Measurements from ENCODE around the gene MT1F. TPM values are rescaled to one million over a fixed set of nuclear protein-coding genes. Genes with fewer than 3 reads are reported as not detected.
A peak's percentile ranks its signal among the peaks of the same experiment; 100 is the strongest.

MT1F gene
- total RNA-seq, 4 donors from 2014 or later: 3.2 TPM; not detected in 3

DNA sequence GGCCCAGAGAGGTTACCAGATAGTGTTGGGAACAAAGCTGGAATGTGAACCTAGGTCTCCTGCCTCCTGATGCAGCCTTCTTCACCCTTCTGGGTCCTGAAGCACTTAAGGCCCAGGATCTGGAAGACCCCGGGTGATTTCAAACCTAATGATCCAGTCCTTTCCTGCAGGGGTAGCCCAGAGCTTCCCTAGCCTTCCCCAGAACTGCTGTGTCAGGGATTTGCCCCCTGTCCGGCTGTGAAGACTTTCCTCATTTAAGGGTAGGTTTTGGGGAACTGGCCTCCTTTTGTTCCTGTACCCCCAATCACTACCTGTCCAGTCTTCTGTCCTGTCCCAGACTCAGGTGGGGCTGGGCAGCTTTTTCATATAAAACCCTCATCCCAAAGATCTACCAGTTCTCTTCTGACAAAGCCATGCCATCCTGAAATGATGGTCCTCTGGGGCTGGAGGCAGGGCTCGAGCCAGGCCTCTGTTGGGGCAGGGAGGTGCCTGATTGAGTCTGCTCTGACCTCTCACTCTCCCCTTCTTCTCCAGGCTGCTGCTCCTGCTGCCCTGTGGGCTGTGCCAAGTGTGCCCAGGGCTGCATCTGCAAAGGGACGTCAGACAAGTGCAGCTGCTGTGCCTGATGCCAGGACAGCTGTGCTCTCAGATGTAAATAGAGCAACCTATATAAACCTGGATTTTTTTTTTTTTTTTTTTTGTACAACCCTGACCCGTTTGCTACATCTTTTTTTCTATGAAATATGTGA is 25.8 kb downstream of the MT1F start:
- no peaks in the 10 kb centered on the region for H3K27me3 ChIP-seq
- H3K9me3 ChIP-seq: no peaks in the 10 kb centered on the region
- ATAC-seq: no peak
- H3K27ac ChIP-seq: peak overlapping the region; percentile 89 to 94 (median 91)
- peak in 1 of 2 donors; percentile 81 for DNase-seq
- peak overlapping the region; percentile 66 to 83 (median 78) for H3K4me3 ChIP-seq
- no peaks in the 10 kb centered on the region for H3K36me3 ChIP-seq
- intact Hi-C loops (cut with DNase I; ENCODE audit: low total_unique reads) (loop anchor here (2.0 to 5.0 kb wide), 4 partner anchors 203 to 379 kb away; partner anchors contain the start of gene HERPUD1), in situ Hi-C loops (cut with MboI; ENCODE audit: low sequenced_read_pairs in 4 of 4) (loop anchor here in 3 of 4 donors (5.0 to 25.0 kb wide), 2 partner anchors 76 to 271 kb away; partner anchors contain the start of gene MT2A (in 2 of the 3))
- TF ChIP-seq, protein P1, sequence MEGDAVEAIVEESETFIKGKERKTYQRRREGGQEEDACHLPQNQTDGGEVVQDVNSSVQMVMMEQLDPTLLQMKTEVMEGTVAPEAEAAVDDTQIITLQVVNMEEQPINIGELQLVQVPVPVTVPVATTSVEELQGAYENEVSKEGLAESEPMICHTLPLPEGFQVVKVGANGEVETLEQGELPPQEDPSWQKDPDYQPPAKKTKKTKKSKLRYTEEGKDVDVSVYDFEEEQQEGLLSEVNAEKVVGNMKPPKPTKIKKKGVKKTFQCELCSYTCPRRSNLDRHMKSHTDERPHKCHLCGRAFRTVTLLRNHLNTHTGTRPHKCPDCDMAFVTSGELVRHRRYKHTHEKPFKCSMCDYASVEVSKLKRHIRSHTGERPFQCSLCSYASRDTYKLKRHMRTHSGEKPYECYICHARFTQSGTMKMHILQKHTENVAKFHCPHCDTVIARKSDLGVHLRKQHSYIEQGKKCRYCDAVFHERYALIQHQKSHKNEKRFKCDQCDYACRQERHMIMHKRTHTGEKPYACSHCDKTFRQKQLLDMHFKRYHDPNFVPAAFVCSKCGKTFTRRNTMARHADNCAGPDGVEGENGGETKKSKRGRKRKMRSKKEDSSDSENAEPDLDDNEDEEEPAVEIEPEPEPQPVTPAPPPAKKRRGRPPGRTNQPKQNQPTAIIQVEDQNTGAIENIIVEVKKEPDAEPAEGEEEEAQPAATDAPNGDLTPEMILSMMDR (IDR thresholded peaks at IDR 0.05 in 4 of 5, conservative IDR thresholded peaks at IDR 0.05 in 1 of 5): peak in 1 of 5 experiments; percentile 5
- peak in 1 of 2 donors; percentile 57 for TF ChIP-seq POLR2A (IDR thresholded peaks at IDR 0.05)
- H3K4me1 ChIP-seq: peaks cover 45 to 46% of the 10 kb centered on the region in 2 donors

DNA sequence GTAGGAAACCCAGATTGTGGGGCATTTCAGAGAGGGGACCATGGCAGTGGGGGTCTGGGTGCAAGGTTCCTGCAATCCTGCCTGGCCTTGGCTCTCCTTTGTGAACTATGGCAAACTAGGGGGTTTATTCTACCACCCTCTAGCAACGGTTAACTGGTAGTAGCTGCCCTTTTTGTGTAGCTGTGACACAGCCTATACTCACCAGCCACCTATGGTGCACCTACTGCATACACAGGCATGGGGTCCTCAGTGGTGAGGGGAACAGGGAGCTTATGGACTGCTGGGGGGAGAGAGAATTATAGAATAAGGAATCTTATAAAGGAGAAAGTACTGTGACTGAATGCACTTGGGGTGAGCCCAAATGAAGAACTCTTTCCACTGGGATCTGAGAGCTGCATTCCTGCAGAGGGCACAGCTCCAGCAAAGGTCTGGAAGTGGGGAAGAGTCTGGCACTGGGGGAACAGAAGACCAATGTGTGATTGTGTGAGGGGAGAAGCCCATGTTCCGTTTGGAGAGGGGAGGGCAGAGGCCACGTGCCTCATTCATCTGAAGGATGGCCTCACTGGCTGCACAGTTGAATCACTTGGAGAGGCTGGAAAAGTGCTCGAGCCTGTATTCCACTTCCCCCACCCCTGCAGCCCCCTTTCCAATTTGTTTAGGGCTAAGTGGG is 26.6 kb downstream of the MT1F start:
- Histone ChIP-seq H3K36me3 (no peaks in the 10 kb centered on the region), H3K27ac (peak overlapping the region; percentile 89 to 94 (median 91)), H3K27me3 (no peaks in the 10 kb centered on the region), H3K4me1 (peaks cover 37 to 41% of the 10 kb centered on the region in 2 donors), H3K4me3 (peak overlapping the region; percentile 66 to 83 (median 78)), H3K9me3 (no peaks in the 10 kb centered on the region)
- intact Hi-C loops (cut with DNase I; ENCODE audit: low total_unique reads) (loop anchor here (5.0 kb wide), 3 partner anchors 248 to 378 kb away; partner anchors contain the start of gene HERPUD1), in situ Hi-C loops (cut with MboI; ENCODE audit: low sequenced_read_pairs in 4 of 4) (loop anchor here in 3 of 4 donors (5.0 to 25.0 kb wide), 2 partner anchors 77 to 272 kb away; partner anchors contain the start of gene MT2A (in 2 of the 3))
- DNase-seq (peak; percentile 48 to 87), ATAC-seq (peak; percentile 1 to 18)
- TF ChIP-seq POLR2A (IDR thresholded peaks at IDR 0.05): peak in 1 of 2 donors; percentile 55
- TF ChIP-seq, protein P1 (IDR thresholded peaks at IDR 0.05 in 4 of 5, conservative IDR thresholded peaks at IDR 0.05 in 1 of 5): no peak

DNA sequence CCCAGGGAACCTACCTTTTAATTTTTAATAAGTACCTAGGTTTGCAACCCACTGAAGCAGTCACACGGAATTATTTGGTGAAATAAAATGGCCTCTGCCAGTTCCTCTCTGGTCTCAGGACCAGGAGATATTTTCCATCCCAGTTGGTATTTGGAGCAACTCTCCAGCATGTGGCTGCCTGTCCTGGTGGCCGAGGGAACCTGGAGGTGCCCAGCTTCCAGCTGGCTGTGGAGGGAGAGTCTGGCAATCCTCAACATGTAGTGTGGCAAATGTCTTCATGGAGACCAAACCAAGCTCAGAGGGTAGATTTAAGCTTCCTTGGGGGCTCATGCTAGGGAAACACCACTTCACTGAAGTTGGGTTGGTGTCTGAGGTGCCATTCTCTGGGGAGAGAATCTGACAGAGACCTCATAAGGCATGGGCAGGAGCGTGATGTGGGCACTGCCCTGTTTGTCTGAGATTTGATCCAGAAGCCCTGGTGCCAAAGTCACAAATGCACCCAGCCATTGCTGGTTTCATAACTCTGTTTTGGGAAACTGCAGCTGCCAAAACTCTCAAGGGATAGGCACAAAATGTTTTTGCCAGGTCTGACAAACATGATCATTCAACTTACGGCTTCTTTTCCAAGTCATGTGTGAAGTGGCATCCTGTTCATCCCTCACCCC is 27.3 kb downstream of the MT1F start:
- H3K27me3 ChIP-seq: no peaks in the 10 kb centered on the region
- in situ Hi-C loops (cut with MboI; ENCODE audit: low sequenced_read_pairs in 4 of 4): loop anchor here in 3 of 4 donors (5.0 to 25.0 kb wide), 2 partner anchors 78 to 273 kb away; partner anchors contain the start of gene MT2A (in 2 of the 3)
- ATAC-seq (peak; percentile 51 to 56), DNase-seq (peak; percentile 84 to 91)
- H3K36me3 ChIP-seq: no peaks in the 10 kb centered on the region
- peak in 1 of 2 donors; percentile 26 for TF ChIP-seq POLR2A (IDR thresholded peaks at IDR 0.05)
- TF ChIP-seq, protein P1 (IDR thresholded peaks at IDR 0.05 in 4 of 5, conservative IDR thresholded peaks at IDR 0.05 in 1 of 5): peak in 1 of 5 experiments; percentile 14
- peaks cover 33 to 37% of the 10 kb centered on the region in 2 donors for H3K4me1 ChIP-seq
- H3K27ac ChIP-seq: peak overlapping the region; percentile 89 to 94 (median 91)
- no peaks in the 10 kb centered on the region for H3K9me3 ChIP-seq
- intact Hi-C loops (cut with DNase I; ENCODE audit: low total_unique reads): loop anchor here (5.0 kb wide), 3 partner anchors 247 to 377 kb away; partner anchors contain the start of gene HERPUD1
- peak overlapping the region; percentile 66 to 83 (median 78) for H3K4me3 ChIP-seq

DNA sequence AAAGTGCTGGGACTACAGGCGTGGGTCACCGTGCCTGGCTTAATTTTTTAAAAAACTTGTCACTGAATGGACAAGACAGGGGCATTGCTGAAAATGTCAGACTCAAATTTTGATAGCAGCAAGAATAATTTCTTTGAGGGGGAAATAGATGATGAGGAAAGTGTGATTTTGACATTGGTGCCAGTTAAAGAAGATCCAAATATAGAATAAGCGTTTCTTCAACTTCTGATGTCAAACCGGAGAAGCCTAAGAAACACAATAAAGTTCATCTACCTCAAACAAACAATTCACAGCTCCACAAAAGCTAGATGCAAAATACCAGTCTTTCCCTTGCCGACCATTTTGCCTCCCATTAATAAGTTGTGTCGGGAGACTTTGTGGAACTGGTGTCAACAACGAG is 29.0 kb downstream of the MT1F start:
- Histone ChIP-seq H3K4me3 (no peak overlapping the region), H3K9me3 (no peaks in the 10 kb centered on the region), H3K27me3 (no peaks in the 10 kb centered on the region), H3K27ac (peak overlapping the region; percentile 50 to 94 (median 91)), H3K4me1 (peaks cover 16 to 20% of the 10 kb centered on the region in 2 donors), H3K36me3 (no peaks in the 10 kb centered on the region)
- no peak for DNase-seq
- TF ChIP-seq, protein P1 (IDR thresholded peaks at IDR 0.05 in 4 of 5, conservative IDR thresholded peaks at IDR 0.05 in 1 of 5): no peak
- no peak for TF ChIP-seq POLR2A (IDR thresholded peaks at IDR 0.05)
- in situ Hi-C loops (cut with MboI; ENCODE audit: low sequenced_read_pairs in 4 of 4): loop anchor here in 1 of 4 donors (25.0 kb wide), 1 partner anchor 274 kb away; no protein-coding TSS in a partner anchor
- intact Hi-C loops (cut with DNase I; ENCODE audit: low total_unique reads): no loop called here
- ATAC-seq: no peak

All from gastrocnemius medialis (tissue), 4 donors.